CD14-positive monocyte (primary cell): Measurements from ENCODE around the gene LRP1. TPM values are rescaled to one million over a fixed set of nuclear protein-coding genes. Genes with fewer than 3 reads are reported as not detected.

Experiments used
- DNase-seq, 3 donors: peaks; one replicate each; pipeline ENCODE4 v3.0.0-alpha.2; 2011 to 2022
- H2AFZ ChIP-seq: 2 replicates; pipeline ENCODE4 v1.6.0; 2012; ENCODE audit warnings: mild to moderate bottlenecking, low read depth, low read length, inconsistent platforms; ENCODE audit not compliant: insufficient read depth, poor library complexity, severe bottlenecking
- H3K27ac ChIP-seq, 2 donors: 1 replicate in 1 of 2; 2 replicates in 1 of 2; pipeline ENCODE4 v1.5.1; 2012 to 2013; ENCODE audit warnings: low read length in 2 of 2, control low read depth in 1 of 2, inconsistent platforms in 1 of 2, low read depth in 1 of 2, mild to moderate bottlenecking in 1 of 2
- H3K27me3 ChIP-seq, 2 donors: one replicate each; pipeline versions ENCODE4 v1.6.0 to v1.6.1; 2011 to 2013; ENCODE audit warnings: low read length in 2 of 2; ENCODE audit not compliant: control insufficient read depth in 2 of 2, insufficient read depth in 2 of 2
- H3K36me3 ChIP-seq, 2 donors: replicated peaks in 1 of 2; 1 replicate in 1 of 2; 2 replicates in 1 of 2; pipeline versions ENCODE4 v1.5.1 to v1.6.1; 2012 to 2013; ENCODE audit warnings: low read length in 2 of 2, control low read depth in 1 of 2, inconsistent platforms in 1 of 2, mild to moderate bottlenecking in 1 of 2; ENCODE audit not compliant: insufficient read depth in 2 of 2, control insufficient read depth in 1 of 2
- H3K4me1 ChIP-seq, 2 donors: 1 replicate in 1 of 2; 2 replicates in 1 of 2; pipeline versions ENCODE4 v1.5.1 to v1.6.1; 2012 to 2013; ENCODE audit warnings: low read length in 2 of 2, control low read depth in 1 of 2, inconsistent platforms in 1 of 2, mild to moderate bottlenecking in 1 of 2, moderate library complexity in 1 of 2; ENCODE audit not compliant: insufficient read depth in 2 of 2, control insufficient read depth in 1 of 2
- H3K4me2 ChIP-seq: replicated peaks from 2 replicates; pipeline ENCODE3; 2012; ENCODE audit warnings: low read length, moderate library complexity, mild to moderate bottlenecking; ENCODE audit not compliant: poor library complexity, severe bottlenecking; ENCODE audit errors: extremely low read depth
- H3K4me3 ChIP-seq, 3 experiments: fragments of 200-600 bp in 1 of 3; sonication (generic) in 1 of 3; replicated peaks in 1 of 3; 1 replicate in 2 of 3; 2 replicates in 1 of 3; pipeline ENCODE4 v1.5.1; 2011 to 2013; ENCODE audit warnings: low read length in 3 of 3, mild to moderate bottlenecking in 3 of 3, control low read depth in 2 of 3, low read depth in 2 of 3, inconsistent platforms in 1 of 3, moderate library complexity in 1 of 3
- H3K79me2 ChIP-seq: 2 replicates; pipeline ENCODE4 v1.6.0; 2012; ENCODE audit warnings: mild to moderate bottlenecking, control low read depth, inconsistent platforms, low read length, moderate library complexity; ENCODE audit not compliant: insufficient read depth
- H3K9ac ChIP-seq: 2 replicates; pipeline ENCODE4 v1.6.0; 2017; ENCODE audit warnings: low read length, mild to moderate bottlenecking; ENCODE audit not compliant: insufficient read depth, poor library complexity, severe bottlenecking
- H3K9me3 ChIP-seq, 2 donors: replicated peaks in 1 of 2; 1 replicate in 1 of 2; 2 replicates in 1 of 2; pipeline versions ENCODE4 v1.5.1 to v1.6.1; 2012 to 2013; ENCODE audit warnings: low read length in 2 of 2, control low read depth in 1 of 2; ENCODE audit not compliant: control insufficient read depth in 1 of 2, insufficient read depth in 1 of 2
- H4K20me1 ChIP-seq: 2 replicates; pipeline ENCODE4 v1.6.0; 2012; ENCODE audit warnings: mild to moderate bottlenecking, low read length, control low read depth, moderate library complexity; ENCODE audit not compliant: insufficient read depth
- H3K27ac Mint-ChIP-seq, 7 donors: one replicate each; pipeline ENCODE4 v1.8.0; 2020; ENCODE audit warnings: mild to moderate bottlenecking in 7 of 7, mixed read lengths in 7 of 7, moderate library complexity in 6 of 7, inconsistent platforms in 2 of 7
- H3K27me3 Mint-ChIP-seq, 3 donors: one replicate each; pipeline ENCODE4 v1.8.0; 2021 to 2022; ENCODE audit warnings: low read depth in 3 of 3, mild to moderate bottlenecking in 3 of 3, mixed read lengths in 3 of 3, moderate library complexity in 3 of 3, inconsistent platforms in 1 of 3
- H3K36me3 Mint-ChIP-seq, 2 donors: one replicate each; pipeline ENCODE4 v1.8.0; 2020; ENCODE audit warnings: mixed read lengths in 2 of 2, inconsistent platforms in 1 of 2, mild to moderate bottlenecking in 1 of 2
- H3K4me1 Mint-ChIP-seq: one replicate; pipeline ENCODE4 v1.8.0; 2020; ENCODE audit warnings: mild to moderate bottlenecking, mixed read lengths
- H3K4me3 Mint-ChIP-seq, 2 donors: one replicate each; pipeline ENCODE4 v1.8.0; 2020; ENCODE audit warnings: mild to moderate bottlenecking in 2 of 2, mixed read lengths in 2 of 2, moderate library complexity in 1 of 2
- H3K9me3 Mint-ChIP-seq, 7 donors: one replicate each; pipeline ENCODE4 v1.8.0; 2020 to 2022; ENCODE audit warnings: mixed read lengths in 7 of 7, mild to moderate bottlenecking in 6 of 7, moderate library complexity in 6 of 7, inconsistent platforms in 2 of 7
- WGBS: methylation state at CpG from one replicate; pipeline ENCODE4 v1.1.5; 2013; ENCODE audit warnings: missing lambda C conversion rate; ENCODE audit not compliant: insufficient coverage; 5-methylcytosine and 5-hydroxymethylcytosine counted together
- intact Hi-C, 2 donors: fragments of 100-400 bp; cut with micrococcal nuclease; formaldehyde crosslinking; loops; one replicate each; pipeline versions ENCODE4 v1.15.0 to v1.15.1; 2023
- polyA plus RNA-seq, 3 donors: library from polyadenylated mRNA; depleted of rRNA in 1 of 3; unstranded in 2 of 3; stranded (reverse) in 1 of 3; fragments of 300-500 nt in 2 of 3; fragments of >200 nt in 1 of 3; fragmentation: Illumina TruSeq in 2 of 3; gene quantifications; 1 replicate in 2 of 3; 2 replicates in 1 of 3; pipeline ENCODE4 v1.2.3, GENCODE V29; 2012 to 2021
- TF ChIP-seq, protein P1 (sequence below): fragments of 200-600 bp; IDR thresholded peaks from one replicate; pipeline ENCODE4 v1.8.0; 2022; ENCODE audit warnings: antibody characterized with exemption, mild to moderate bottlenecking

The LRP1 gene
- polyA plus RNA-seq, 3 donors = 5.5 to 246 (median 10.5) TPM

DNA sequence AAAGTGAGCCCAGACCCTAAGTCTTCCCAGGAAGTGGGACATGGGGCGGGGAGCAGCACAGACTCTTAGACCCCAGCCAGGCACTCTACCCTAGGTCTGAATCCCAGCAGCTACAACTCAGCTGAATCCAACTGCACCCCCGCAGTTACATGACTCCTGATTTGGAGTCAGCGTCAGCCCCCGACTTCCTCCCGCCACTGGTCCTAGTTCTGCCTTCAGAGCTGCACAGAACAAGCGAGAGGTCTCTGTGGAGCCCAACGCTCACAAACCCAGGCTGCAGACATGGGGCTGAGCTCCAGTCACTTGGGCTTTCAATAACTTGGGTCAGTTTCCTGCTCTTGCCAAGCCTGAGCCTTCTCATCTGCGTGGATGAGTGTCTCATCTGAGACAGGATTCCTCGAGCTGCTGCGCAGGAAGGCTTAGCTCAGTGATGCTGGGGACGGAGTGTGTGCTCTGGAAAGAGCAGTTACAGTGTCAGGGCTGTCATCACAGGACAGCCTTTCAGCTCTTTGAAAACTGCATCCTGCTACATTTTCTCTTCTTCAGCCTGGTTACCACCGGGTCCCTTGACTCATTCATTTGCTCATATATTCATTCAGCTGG, 57.7 kb downstream of the LRP1 start:
- H3K36me3 ChIP-seq = peaks cover 90 to 100% of the 10 kb centered on the region in 2 donors
- peaks cover 2 to 5% (median 3%) of the 10 kb centered on the region in 3 donors for H3K27me3 Mint-ChIP-seq
- H4K20me1 ChIP-seq = peaks cover 100% of the 10 kb centered on the region

DNA sequence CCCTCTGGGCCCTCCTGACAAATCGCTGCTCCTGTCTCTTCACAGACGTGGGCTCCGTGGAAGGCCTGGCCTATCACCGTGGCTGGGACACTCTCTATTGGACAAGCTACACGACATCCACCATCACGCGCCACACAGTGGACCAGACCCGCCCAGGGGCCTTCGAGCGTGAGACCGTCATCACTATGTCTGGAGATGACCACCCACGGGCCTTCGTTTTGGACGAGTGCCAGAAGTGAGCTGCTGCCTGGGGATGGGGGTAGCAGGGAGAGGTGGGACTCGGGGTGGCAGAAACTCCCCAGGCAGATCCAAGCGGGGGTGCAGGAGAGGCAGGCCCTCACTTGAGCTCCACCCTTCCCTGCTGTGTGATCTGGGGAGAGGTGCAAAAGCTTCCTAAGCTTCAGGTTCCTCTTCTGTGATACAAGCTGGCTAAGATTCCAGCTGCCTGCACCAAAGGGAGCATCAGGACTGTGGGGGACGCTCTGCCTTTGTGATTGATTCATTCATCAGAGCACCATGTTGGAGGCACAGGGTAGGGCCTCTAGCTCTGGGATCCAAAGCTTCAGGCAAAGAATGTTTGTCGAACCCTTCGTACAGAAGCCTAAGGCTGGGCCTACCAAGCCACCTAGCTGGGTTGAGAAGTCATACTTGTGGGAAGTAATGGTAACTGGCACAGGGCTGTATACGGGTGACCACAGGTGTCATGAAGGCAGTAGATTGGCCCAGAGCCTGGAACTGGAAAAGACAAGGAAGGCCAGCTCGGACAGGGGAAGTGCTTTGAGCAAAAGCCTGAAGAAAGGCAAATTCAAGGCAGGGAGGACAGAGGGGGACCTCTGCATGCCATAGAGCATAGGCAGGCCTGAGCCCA, 59.2 kb downstream of the LRP1 start:
- peaks cover 92 to 100% of the 10 kb centered on the region in 2 donors for H3K36me3 ChIP-seq
- no peaks in the 10 kb centered on the region for H3K27me3 ChIP-seq
- Mint-ChIP-seq H3K9me3 (peaks cover 0 to 4% (median 2%) of the 10 kb centered on the region in 7 donors), H3K27me3 (peaks cover 2 to 8% (median 6%) of the 10 kb centered on the region in 3 donors), H3K27ac (peak overlapping the region in 2 of 7 donors; percentile 45 to 57), H3K4me1 (no peaks in the 10 kb centered on the region), H3K36me3 (peaks cover 99 to 100% of the 10 kb centered on the region in 2 donors), H3K4me3 (no peak overlapping the region)
- H4K20me1 ChIP-seq = peaks cover 100% of the 10 kb centered on the region
- no peaks in the 10 kb centered on the region for H3K79me2 ChIP-seq
- no peak overlapping the region for H3K4me3 ChIP-seq
- intact Hi-C loops = no loop called here
- H3K9me3 ChIP-seq = no peaks in the 10 kb centered on the region
- H3K4me2 ChIP-seq = no peak overlapping the region
- 91% methylated on average over 19 of the region's 21 CpGs for WGBS
- H3K27ac ChIP-seq = no peak overlapping the region
- H3K4me1 ChIP-seq = no peaks in the 10 kb centered on the region
- TF ChIP-seq, protein P1, sequence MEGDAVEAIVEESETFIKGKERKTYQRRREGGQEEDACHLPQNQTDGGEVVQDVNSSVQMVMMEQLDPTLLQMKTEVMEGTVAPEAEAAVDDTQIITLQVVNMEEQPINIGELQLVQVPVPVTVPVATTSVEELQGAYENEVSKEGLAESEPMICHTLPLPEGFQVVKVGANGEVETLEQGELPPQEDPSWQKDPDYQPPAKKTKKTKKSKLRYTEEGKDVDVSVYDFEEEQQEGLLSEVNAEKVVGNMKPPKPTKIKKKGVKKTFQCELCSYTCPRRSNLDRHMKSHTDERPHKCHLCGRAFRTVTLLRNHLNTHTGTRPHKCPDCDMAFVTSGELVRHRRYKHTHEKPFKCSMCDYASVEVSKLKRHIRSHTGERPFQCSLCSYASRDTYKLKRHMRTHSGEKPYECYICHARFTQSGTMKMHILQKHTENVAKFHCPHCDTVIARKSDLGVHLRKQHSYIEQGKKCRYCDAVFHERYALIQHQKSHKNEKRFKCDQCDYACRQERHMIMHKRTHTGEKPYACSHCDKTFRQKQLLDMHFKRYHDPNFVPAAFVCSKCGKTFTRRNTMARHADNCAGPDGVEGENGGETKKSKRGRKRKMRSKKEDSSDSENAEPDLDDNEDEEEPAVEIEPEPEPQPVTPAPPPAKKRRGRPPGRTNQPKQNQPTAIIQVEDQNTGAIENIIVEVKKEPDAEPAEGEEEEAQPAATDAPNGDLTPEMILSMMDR = no peak
- H2AFZ ChIP-seq = no peak overlapping the region
- no peak overlapping the region for H3K9ac ChIP-seq
- DNase-seq = no peak

More for the DNA sequence above, 57.7 kb downstream of the LRP1 start:
- H3K9me3 Mint-ChIP-seq = peaks cover 0 to 2% (median 0%) of the 10 kb centered on the region in 7 donors
- no peak for DNase-seq
- H2AFZ ChIP-seq = no peak overlapping the region
- no peaks in the 10 kb centered on the region for H3K4me1 ChIP-seq
- H3K4me2 ChIP-seq = no peak overlapping the region
- H3K9ac ChIP-seq = no peak overlapping the region
- no peak overlapping the region for H3K27ac ChIP-seq
- no peaks in the 10 kb centered on the region for H3K4me1 Mint-ChIP-seq
- H3K4me3 ChIP-seq = no peak overlapping the region
- H3K4me3 Mint-ChIP-seq = no peak overlapping the region
- WGBS = 85% methylated on average over 12 of the region's 12 CpGs
- H3K9me3 ChIP-seq = no peaks in the 10 kb centered on the region
- TF ChIP-seq, protein P1 = no peak
- H3K79me2 ChIP-seq = no peaks in the 10 kb centered on the region
- no peaks in the 10 kb centered on the region for H3K27me3 ChIP-seq
- H3K36me3 Mint-ChIP-seq = peaks cover 97 to 100% of the 10 kb centered on the region in 2 donors
- intact Hi-C loops = no loop called here
- peak overlapping the region in 1 of 7 donors; percentile 60 for H3K27ac Mint-ChIP-seq
